Naive thymus-derived CD8-positive, alpha-beta T cell (primary cell): Measurements from ENCODE around the gene IQCN. TPM values are rescaled to one million over a fixed set of nuclear protein-coding genes. Genes with fewer than 3 reads are reported as not detected.
"Not testable (repeated sequence)": the region's sequence is repeated elsewhere in the genome, so short reads cannot be mapped to it uniquely, and the experiment has no call there.

Source experiments
- ATAC-seq, 2 donors: fragments of 150-1000 bp; cut with Tn5 transposase in 1 of 2; sonication (Bioruptor Pico), chemical (Tn5 transposase) in 1 of 2; 1 replicate in 1 of 2; 2 replicates in 1 of 2; pipeline ENCODE4 v1.10.0; 2021; ENCODE audit warnings: mild to moderate bottlenecking in 2 of 2, moderate library complexity in 2 of 2
- POLR2A ChIA-PET: fragments of 350-600 bp; sonication (Branson Sonifier 250); formaldehyde crosslinking; loops from one replicate; lab custom pipeline; 2021; ENCODE audit warnings: antibody characterized with exemption; lab: Charles Lee
- DNase-seq, 10 donors: peaks; one replicate each; pipeline versions ENCODE4 v3.0.0 to v3.0.0-alpha.2; 2020 to 2022
- H3K27ac Mint-ChIP-seq, 10 donors: one replicate each; pipeline ENCODE4 v1.8.0; 2020 to 2022; ENCODE audit warnings: mild to moderate bottlenecking in 10 of 10, mixed read lengths in 10 of 10, moderate library complexity in 4 of 10, inconsistent platforms in 1 of 10
- H3K27me3 Mint-ChIP-seq, 5 donors: one replicate each; pipeline ENCODE4 v1.8.0; 2021 to 2022; ENCODE audit warnings: mixed read lengths in 5 of 5
- H3K36me3 Mint-ChIP-seq, 3 donors: one replicate each; pipeline ENCODE4 v1.8.0; 2020 to 2022; ENCODE audit warnings: mixed read lengths in 3 of 3, mild to moderate bottlenecking in 2 of 3, inconsistent platforms in 1 of 3
- H3K4me1 Mint-ChIP-seq, 4 donors: one replicate each; pipeline ENCODE4 v1.8.0; 2021 to 2022; ENCODE audit warnings: mixed read lengths in 4 of 4
- H3K4me3 Mint-ChIP-seq, 10 donors: one replicate each; pipeline ENCODE4 v1.8.0; 2020 to 2022; ENCODE audit warnings: mild to moderate bottlenecking in 10 of 10, mixed read lengths in 10 of 10, moderate library complexity in 6 of 10, inconsistent platforms in 1 of 10
- H3K9me3 Mint-ChIP-seq, 9 donors: one replicate each; pipeline ENCODE4 v1.8.0; 2020 to 2022; ENCODE audit warnings: mixed read lengths in 9 of 9, mild to moderate bottlenecking in 3 of 9, inconsistent platforms in 1 of 9, moderate library complexity in 1 of 9
- microRNA-seq: library from miRNA; unstranded; fragments of <30 nt; microRNA quantifications from one replicate; pipeline ENCODE4 v1.2.0, GENCODE V29; 2022; ENCODE audit warnings: borderline microRNAs expressed
- polyA plus RNA-seq, 3 donors: library from polyadenylated mRNA; unstranded; fragments of 300-500 nt; fragmentation: Illumina TruSeq; gene quantifications; one replicate each; pipeline ENCODE4 v1.2.3, GENCODE V29; 2021
- total RNA-seq, 8 experiments: library from RNA in 2 of 8; stranded (reverse) in 2 of 8; gene quantifications; one replicate each; pipeline ENCODE4 v1.2.3 and lab custom pipeline; 2021 to 2026

The IQCN gene
- total and polyA plus RNA-seq, 5 experiments from 2014 or later = 0.06 to 8.4 (median 3.8) TPM; not detected in 1

DNA sequence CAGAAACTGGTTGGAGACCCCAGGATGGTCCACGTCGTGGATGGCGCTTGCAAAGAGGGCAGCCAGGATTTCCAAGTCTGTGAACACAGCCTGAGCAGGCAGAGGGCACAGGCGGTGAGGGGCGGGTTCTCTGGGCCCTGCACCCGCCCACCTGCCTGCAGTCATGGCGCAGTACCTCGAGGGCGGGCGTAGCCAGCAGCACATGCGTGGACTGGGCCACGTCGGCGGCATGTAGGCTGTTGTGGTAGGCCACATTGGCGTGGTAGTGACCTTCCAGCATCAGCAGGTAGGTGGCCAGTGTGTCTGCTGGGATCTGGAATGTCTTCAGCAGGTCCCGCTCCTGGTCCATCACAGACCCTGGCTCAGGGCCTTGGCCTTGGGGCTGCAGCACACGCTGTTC is 56.1 kb downstream of the IQCN start:
- Mint-ChIP-seq H3K9me3 (no peaks in the 10 kb centered on the region), H3K27ac (no peak overlapping the region), H3K4me1 (peaks cover 2 to 9% (median 5%) of the 10 kb centered on the region in 4 donors), H3K4me3 (no peak overlapping the region), H3K27me3 (peaks cover 6 to 30% (median 16%) of the 10 kb centered on the region in 5 donors), H3K36me3 (no peaks in the 10 kb centered on the region)
- POLR2A ChIA-PET = no interaction called here
- DNase-seq (no peak), ATAC-seq (no peak)

DNA sequence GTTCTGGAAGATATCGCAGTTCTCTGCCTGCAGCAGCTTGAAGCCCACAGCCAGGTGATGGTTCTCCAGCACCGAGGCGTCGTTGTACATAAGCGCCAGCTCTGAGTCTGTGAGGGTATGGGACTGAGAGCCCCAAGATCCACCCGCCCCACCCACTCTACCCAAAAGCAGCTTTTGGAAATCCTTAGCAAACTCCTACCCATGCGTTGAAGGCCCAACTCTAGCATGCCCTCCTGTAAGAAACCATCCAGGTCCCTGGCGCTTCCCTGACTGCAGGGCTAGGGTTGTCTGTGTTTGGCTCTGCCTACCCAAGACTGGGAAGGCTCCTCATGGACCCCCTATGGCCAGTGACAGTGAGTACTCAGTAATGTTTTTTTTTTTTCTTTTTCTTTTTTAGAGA is 57.5 kb downstream of the IQCN start:
- Mint-ChIP-seq H3K27ac (no peak overlapping the region), H3K36me3 (no peaks in the 10 kb centered on the region), H3K9me3 (no peaks in the 10 kb centered on the region), H3K4me3 (no peak overlapping the region), H3K27me3 (peaks cover 6 to 18% (median 10%) of the 10 kb centered on the region in 5 donors), H3K4me1 (peaks cover 2 to 9% (median 5%) of the 10 kb centered on the region in 4 donors)
- POLR2A ChIA-PET = no interaction called here
- ATAC-seq = no peak
- no peak for DNase-seq

DNA sequence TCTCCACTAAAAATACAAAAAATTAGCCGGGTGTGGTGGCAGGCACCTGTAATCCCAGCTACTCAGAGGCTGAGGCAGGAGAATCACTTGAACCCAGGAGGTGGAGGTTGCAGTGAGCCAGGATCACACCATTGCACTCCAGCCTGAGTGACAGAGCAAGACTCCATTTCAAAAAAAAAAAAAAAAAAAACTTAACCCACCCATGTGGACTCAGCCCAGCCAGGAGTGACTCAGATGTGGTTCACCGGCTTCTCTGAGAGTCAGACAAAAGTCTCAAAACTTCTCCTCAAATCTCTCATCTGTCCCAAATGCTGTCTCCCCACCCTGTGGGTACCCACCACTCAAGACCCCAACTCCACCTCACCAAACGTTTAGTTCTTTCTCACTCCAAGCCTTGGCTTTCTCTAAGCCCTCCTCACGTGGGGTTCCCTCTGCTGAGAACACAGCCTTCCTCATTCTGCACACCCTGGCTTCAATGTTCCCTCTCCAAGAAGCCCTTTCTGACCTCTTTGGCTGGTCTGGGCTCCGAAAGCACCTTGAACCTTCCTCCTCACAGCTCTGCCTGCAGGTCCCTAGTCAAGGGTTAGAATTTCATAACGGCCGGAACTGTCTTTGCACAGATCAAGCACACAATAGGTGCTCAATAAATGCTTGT is 59.3 kb downstream of the IQCN start:
- H3K27ac Mint-ChIP-seq = peak overlapping the region in 1 of 10 donors; percentile 9
- peak in 1 of 2 donors; percentile 39 for ATAC-seq

DNA sequence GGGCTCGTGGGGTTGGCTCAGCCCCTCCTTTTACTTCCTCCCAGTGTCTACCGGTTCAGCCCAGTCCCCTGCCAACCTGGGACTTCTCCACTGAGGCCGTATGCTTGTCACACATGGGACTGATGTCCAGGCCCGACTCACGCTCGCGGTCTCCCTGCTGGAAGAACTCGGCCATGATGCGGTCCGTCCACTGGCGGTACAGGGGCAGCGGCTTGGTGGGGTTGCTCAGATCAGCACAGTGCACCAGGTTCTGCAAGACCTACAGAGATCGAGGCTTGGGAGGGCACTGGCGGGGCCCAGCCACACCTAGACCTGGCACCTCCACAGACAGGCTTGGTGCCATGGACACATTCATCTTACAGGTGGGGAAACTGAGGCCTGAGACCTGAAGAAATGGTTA is 62.6 kb downstream of the IQCN start:
- Mint-ChIP-seq H3K4me1 (peaks cover 0 to 5% (median 0%) of the 10 kb centered on the region in 4 donors), H3K27ac (no peak overlapping the region), H3K9me3 (no peaks in the 10 kb centered on the region), H3K36me3 (peaks cover 0 to 2% (median 0%) of the 10 kb centered on the region in 3 donors), H3K27me3 (peaks cover 0 to 20% (median 10%) of the 10 kb centered on the region in 5 donors), H3K4me3 (no peak overlapping the region)
- DNase-seq (no peak), ATAC-seq (no peak)
- POLR2A ChIA-PET = no interaction called here

More for the DNA sequence above, 59.3 kb downstream of the IQCN start:
- no peak for DNase-seq
- Mint-ChIP-seq H3K27me3 (peaks cover 2 to 19% (median 7%) of the 10 kb centered on the region in 5 donors), H3K4me1 (peaks cover 0 to 4% (median 0%) of the 10 kb centered on the region in 4 donors), H3K36me3 (peaks cover 0 to 2% (median 0%) of the 10 kb centered on the region in 3 donors), H3K9me3 (no peaks in the 10 kb centered on the region), H3K4me3 (no peak overlapping the region)
- POLR2A ChIA-PET = interaction anchor here (0.7 kb wide), 2 partner anchors 49 to 662 kb away, joined by 3 to 5 read pairs; no protein-coding TSS in a partner anchor

DNA sequence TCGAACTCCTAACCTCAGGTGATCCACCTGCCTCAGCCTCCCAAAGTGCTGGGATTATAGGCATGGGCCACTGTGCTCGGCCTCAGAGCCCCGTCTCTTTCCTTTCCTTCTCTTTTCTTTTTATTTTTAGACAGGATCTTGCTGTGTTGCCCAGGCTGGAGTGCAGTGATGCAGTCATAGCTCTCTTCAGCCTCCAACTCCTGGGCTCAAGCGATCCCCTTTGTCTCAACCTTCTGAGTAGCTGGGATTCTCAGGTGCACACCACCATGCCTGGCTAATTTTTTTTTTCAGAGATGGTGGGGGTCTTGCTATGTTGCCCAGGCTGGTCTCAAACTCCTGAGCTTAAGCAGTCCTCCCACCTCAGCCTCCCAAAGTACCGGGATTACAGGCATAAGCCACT is 64.3 kb downstream of the IQCN start:
- H3K27ac Mint-ChIP-seq = peak overlapping the region in 2 of 10 donors; percentile 56 to 61
- H3K4me1 Mint-ChIP-seq, DNase-seq, ATAC-seq, H3K36me3 Mint-ChIP-seq, H3K4me3 Mint-ChIP-seq, POLR2A ChIA-PET, H3K9me3 Mint-ChIP-seq: not testable (repeated sequence)
- peaks cover 0 to 20% (median 10%) of the 10 kb centered on the region in 5 donors for H3K27me3 Mint-ChIP-seq

DNA sequence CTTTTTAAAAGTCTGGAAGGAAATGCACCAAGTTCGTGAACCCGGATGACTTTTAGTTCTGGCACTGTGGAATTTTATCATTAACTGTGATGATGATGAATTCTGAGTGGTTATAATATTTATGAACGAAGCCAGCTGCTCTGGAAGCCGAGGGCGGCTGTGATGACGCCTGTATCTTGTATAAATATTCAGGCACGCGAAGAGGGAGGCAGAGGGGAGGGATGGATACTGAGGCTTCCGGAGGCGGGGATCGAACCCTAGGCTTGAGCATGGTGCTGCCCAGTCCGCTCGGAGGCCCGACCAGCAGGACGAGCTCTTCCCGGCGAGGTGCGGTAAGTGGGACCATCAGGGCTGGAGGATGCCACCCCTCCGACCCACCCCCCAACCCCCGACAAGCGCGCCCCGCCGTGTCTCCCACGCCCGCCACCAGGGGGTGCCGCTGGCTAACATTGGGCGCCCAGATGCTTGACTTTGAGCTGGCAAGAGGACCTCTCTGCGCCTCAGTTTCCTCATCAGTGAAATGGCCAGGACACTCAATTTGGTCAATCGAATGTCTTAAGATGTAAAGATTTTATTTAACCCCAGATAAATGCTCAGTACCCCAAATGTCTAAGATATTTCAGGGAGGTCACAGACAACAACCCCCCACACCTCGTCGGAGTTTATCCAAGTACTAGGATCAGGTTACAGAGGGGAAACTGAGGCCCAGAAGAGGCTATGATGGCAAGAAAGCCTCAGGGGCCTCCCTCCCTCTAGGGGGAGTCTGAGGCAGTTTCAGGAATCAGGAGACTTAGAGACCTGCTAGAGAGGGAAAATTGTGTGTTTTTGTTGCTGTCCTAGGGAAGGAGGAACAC is 65.9 kb downstream of the IQCN start:
- peaks cover 0 to 2% (median 0%) of the 10 kb centered on the region in 3 donors for H3K36me3 Mint-ChIP-seq
- ATAC-seq (no peak), DNase-seq (peak in 9 of 10 donors; percentile 26 to 73 (median 54))
- H3K4me1 Mint-ChIP-seq = peaks cover 3 to 14% (median 11%) of the 10 kb centered on the region in 4 donors
- no peak overlapping the region for H3K4me3 Mint-ChIP-seq
- no peak overlapping the region for H3K27ac Mint-ChIP-seq
- H3K27me3 Mint-ChIP-seq = peaks cover 0 to 20% (median 10%) of the 10 kb centered on the region in 5 donors
- H3K9me3 Mint-ChIP-seq = no peaks in the 10 kb centered on the region
- POLR2A ChIA-PET = interaction anchor here (0.6 to 0.9 kb wide), 3 partner anchors 16 to 299 kb away, joined by 3 to 5 read pairs (median 4); no protein-coding TSS in a partner anchor

Small RNA genes within 50 kb of the gene (microRNA-seq; reads per million reads assigned to microRNA genes)
- not detected for gene MIR3188

Other genes with a start within 250 kb of the IQCN start
- 10 to 100 TPM; 18.5 TPM for gene IL12RB1, start 187.5 kb downstream of the IQCN start, total RNA-seq
- 10 to 100 TPM; 17.5 to 32.9 (median 24.2) TPM for gene IL12RB1, start 187.5 kb downstream of the IQCN start, polyA plus RNA-seq
- gene MAST3, start 176.7 kb downstream of the IQCN start, total RNA-seq = 10 to 100 TPM; 44.7 to 44.8 TPM
- gene MAST3, start 176.7 kb downstream of the IQCN start, polyA plus RNA-seq = 10 to 100 TPM in 2 of 3 donors, 1 to 10 TPM in 1; 9.4 to 15.7 (median 11.5) TPM
- gene PIK3R2, start 121.3 kb downstream of the IQCN start, total RNA-seq = 10 to 100 TPM; 20.9 to 21.5 TPM
- gene PIK3R2, start 121.3 kb downstream of the IQCN start, polyA plus RNA-seq = 10 to 100 TPM in 1 of 3 donors, 1 to 10 TPM in 2; 1.5 to 11.7 (median 3.6) TPM
- gene IFI30, start 100.6 kb downstream of the IQCN start, total RNA-seq = 10 to 100 TPM; 13.7 to 15.3 TPM
- 1 to 10 TPM; 3.3 to 7.1 (median 5.4) TPM for gene IFI30, start 100.6 kb downstream of the IQCN start, polyA plus RNA-seq
- 1 to 10 TPM; 5.8 to 7.0 TPM for gene MPV17L2, start 81.2 kb downstream of the IQCN start, total RNA-seq
- gene MPV17L2, start 81.2 kb downstream of the IQCN start, polyA plus RNA-seq = 10 to 100 TPM in 1 of 3 donors, 1 to 10 TPM in 2; 5.1 to 12.2 (median 9.4) TPM
- 1 to 10 TPM; 2.9 to 3.8 TPM for gene RAB3A, start 70.4 kb downstream of the IQCN start, total RNA-seq
- 1 to 10 TPM; 1.3 to 2.3 (median 1.8) TPM for gene RAB3A, start 70.4 kb downstream of the IQCN start, polyA plus RNA-seq
- gene PDE4C, start 48.0 kb downstream of the IQCN start, total RNA-seq = not detected
- not detected for gene PDE4C, start 48.0 kb downstream of the IQCN start, polyA plus RNA-seq
- gene JUND, start 7.2 kb upstream of the IQCN start, total RNA-seq = 100 to 1,000 TPM; 181 to 189 TPM
- 100 to 1,000 TPM in 1 of 3 donors, 10 to 100 TPM in 2; 43.3 to 169 (median 69.1) TPM for gene JUND, start 7.2 kb upstream of the IQCN start, polyA plus RNA-seq
- gene LSM4, start 48.6 kb upstream of the IQCN start, total RNA-seq = 10 to 100 TPM; 82.1 to 84.0 TPM
- gene LSM4, start 48.6 kb upstream of the IQCN start, polyA plus RNA-seq = 100 to 1,000 TPM; 162 to 198 (median 181) TPM
- gene PGPEP1, start 66.1 kb upstream of the IQCN start, total RNA-seq = 10 to 100 TPM; 55.9 to 61.0 TPM
- gene PGPEP1, start 66.1 kb upstream of the IQCN start, polyA plus RNA-seq = 10 to 100 TPM in 1 of 3 donors, 1 to 10 TPM in 2; 9.3 to 11.9 (median 9.7) TPM
- not detected for gene GDF15, start 111.7 kb upstream of the IQCN start, total RNA-seq
- not detected for gene GDF15, start 111.7 kb upstream of the IQCN start, polyA plus RNA-seq
- gene LRRC25, start 123.2 kb upstream of the IQCN start, total RNA-seq = under 1 TPM; 0.16 to 0.39 TPM
- under 1 TPM in 2 of 3 donors, not detected in 1; 0.13 to 0.26 TPM for gene LRRC25, start 123.2 kb upstream of the IQCN start, polyA plus RNA-seq
- 10 to 100 TPM; 41.3 to 45.4 TPM for gene SSBP4, start 144.9 kb upstream of the IQCN start, total RNA-seq
- gene SSBP4, start 144.9 kb upstream of the IQCN start, polyA plus RNA-seq = 10 to 100 TPM; 48.1 to 78.8 (median 61.1) TPM
- gene ISYNA1, start 163.7 kb upstream of the IQCN start, total RNA-seq = 10 to 100 TPM; 62.5 to 63.7 TPM
- 10 to 100 TPM; 28.3 to 53.2 (median 40.4) TPM for gene ISYNA1, start 163.7 kb upstream of the IQCN start, polyA plus RNA-seq
- 10 to 100 TPM; 23.7 to 24.1 TPM for gene ELL, start 247.6 kb upstream of the IQCN start, total RNA-seq
- gene ELL, start 247.6 kb upstream of the IQCN start, polyA plus RNA-seq = 10 to 100 TPM in 1 of 3 donors, 1 to 10 TPM in 2; 7.6 to 11.0 (median 9.3) TPM